Panc1 (cell line): ENCODE results near the gene ZNF419. TPM values are rescaled to one million over a fixed set of nuclear protein-coding genes. Genes with fewer than 3 reads are reported as not detected.

Source experiments
- ATAC-seq: fragments of 200-7000 bp; cut with Tn5 transposase; 2 replicates; pipeline ENCODE4 v1.9.1; 2020; ENCODE audit warnings: mild to moderate bottlenecking, moderate library complexity
- BruUV-seq: library from RNA; stranded (reverse); fragments of 400-500 nt; replicated peaks from 2 replicates; lab custom pipeline; 2021; lab: Mats Ljungman, UMichigan
- CTCF ChIA-PET: fragments of 300-600 bp; sonication (Branson Sonifier 250); formaldehyde crosslinking; loops from one replicate; lab custom pipeline; 2022; ENCODE audit warnings: antibody characterized with exemption; lab: Charles Lee
- POLR2A ChIA-PET: fragments of 300-600 bp; sonication (Branson Sonifier 250); formaldehyde crosslinking; loops from one replicate; lab custom pipeline; 2022; ENCODE audit warnings: antibody characterized with exemption; lab: Charles Lee
- DNase-seq: peaks from one replicate; pipeline ENCODE4 v3.0.0-alpha.2; 2010; ENCODE audit warnings: low read depth, low spot score
- H3K27ac ChIP-seq: 2 replicates; pipeline ENCODE4 v1.5.1; 2011; ENCODE audit warnings: mild to moderate bottlenecking, low read length, inconsistent platforms
- H3K27me3 ChIP-seq: fragments of 200-500 bp; sonication (Bioruptor generic); 2 replicates; pipeline ENCODE4 v1.6.0; 2014; ENCODE audit warnings: low read length, inconsistent platforms; ENCODE audit not compliant: control insufficient read depth, insufficient read depth
- H3K36me3 ChIP-seq: fragments of 200-500 bp; sonication (Bioruptor generic); 2 replicates; pipeline ENCODE4 v1.5.1; 2014; ENCODE audit warnings: inconsistent platforms, mild to moderate bottlenecking, low read length, moderate library complexity; ENCODE audit not compliant: control insufficient read depth, insufficient read depth
- H3K4me1 ChIP-seq: 2 replicates; pipeline ENCODE4 v1.5.1; 2011; ENCODE audit warnings: inconsistent platforms, mild to moderate bottlenecking, low read length, moderate library complexity; ENCODE audit not compliant: control insufficient read depth, insufficient read depth
- H3K4me3 ChIP-seq, 2 experiments: 2 replicates each; pipeline ENCODE4 v1.5.1; 2011 to 2012; ENCODE audit warnings: low read depth in 2 of 2, low read length in 2 of 2, mild to moderate bottlenecking in 2 of 2, inconsistent platforms in 1 of 2, moderate library complexity in 1 of 2
- H3K9me3 ChIP-seq: fragments of 200-500 bp; sonication (Bioruptor generic); 2 replicates; pipeline ENCODE4 v1.5.1; 2014; ENCODE audit warnings: low read depth, mild to moderate bottlenecking, inconsistent platforms, low read length, moderate library complexity; ENCODE audit not compliant: control insufficient read depth, insufficient read depth
- CTCF ChIP-seq: fragments of 450-650 bp; IDR thresholded peaks from 2 replicates; pipeline ENCODE4 v1.5.1; 2017; ENCODE audit warnings: mild to moderate bottlenecking
- POLR2AphosphoS5 ChIP-seq: IDR thresholded peaks from 2 replicates; pipeline ENCODE4 v1.6.1; 2012; ENCODE audit warnings: mild to moderate bottlenecking, low read depth, low read length, moderate library complexity
- SIN3A ChIP-seq: IDR thresholded peaks from 2 replicates; pipeline ENCODE4 v1.6.1; 2012; ENCODE audit warnings: low read depth, mild to moderate bottlenecking, low read length, moderate library complexity, borderline replicate concordance; ENCODE audit not compliant: insufficient read depth
- TCF7L2 ChIP-seq: IDR thresholded peaks from 2 replicates; pipeline ENCODE4 v1.6.1; 2011; ENCODE audit warnings: mild to moderate bottlenecking, low read depth, low read length, inconsistent platforms
- in situ Hi-C: cut with HindIII; loops from 2 replicates; pipeline ENCODE4 v1.10.0; 2016; ENCODE audit warnings: low sequenced_read_pairs, low pct_unique_long_range_greater_than_20kb
- intact Hi-C: fragments of 100-400 bp; cut with micrococcal nuclease; formaldehyde crosslinking; loops from one replicate; pipeline ENCODE4 v1.10.0; 2022; ENCODE audit not compliant: unreplicated experiment
- total RNA-seq: library from RNA; stranded (reverse); gene quantifications from one replicate; pipeline ENCODE4 v1.2.1, GENCODE V29; 2021; ENCODE audit not compliant: unreplicated experiment
- TF ChIP-seq, protein P1 (sequence below), 2 experiments: IDR thresholded peaks; 2 replicates each; pipeline ENCODE4 v1.6.1; 2011 to 2012; ENCODE audit warnings: low read depth in 2 of 2, control low read depth in 1 of 2, low read length in 1 of 2, mild to moderate bottlenecking in 1 of 2, moderate library complexity in 1 of 2; ENCODE audit not compliant: insufficient read depth in 1 of 2

The ZNF419 gene
- total RNA-seq, 1 experiment from 2014 or later: 14.0 TPM

GRCh38 chr19:57443121-57443696 is 44.3 kb upstream of the ZNF419 start:
- no TSS peak for BruUV-seq
- intact Hi-C loops: no loop called here
- H3K27me3 ChIP-seq: no peaks in the 10 kb centered on the region

GRCh38 chr19:57452307-57452706 is 35.2 kb upstream of the ZNF419 start:
- no peak for ATAC-seq
- no peak overlapping the region for H3K4me3 ChIP-seq
- H3K9me3 ChIP-seq: peaks cover 16% of the 10 kb centered on the region; the same call in 1 of the 2 replicates
- ChIA-PET CTCF (no interaction called here), POLR2A (no interaction called here)
- H3K27ac ChIP-seq: no peak overlapping the region
- H3K27me3 ChIP-seq: no peaks in the 10 kb centered on the region
- in situ Hi-C loops (no loop called here), intact Hi-C loops (no loop called here)
- H3K36me3 ChIP-seq: no peaks in the 10 kb centered on the region
- DNase-seq: no peak
- H3K4me1 ChIP-seq: no peaks in the 10 kb centered on the region
- no TSS peak for BruUV-seq
- no peak for TF ChIP-seq CTCF
- TF ChIP-seq TCF7L2: no peak
- no peak for TF ChIP-seq SIN3A
- TF ChIP-seq, protein P1, sequence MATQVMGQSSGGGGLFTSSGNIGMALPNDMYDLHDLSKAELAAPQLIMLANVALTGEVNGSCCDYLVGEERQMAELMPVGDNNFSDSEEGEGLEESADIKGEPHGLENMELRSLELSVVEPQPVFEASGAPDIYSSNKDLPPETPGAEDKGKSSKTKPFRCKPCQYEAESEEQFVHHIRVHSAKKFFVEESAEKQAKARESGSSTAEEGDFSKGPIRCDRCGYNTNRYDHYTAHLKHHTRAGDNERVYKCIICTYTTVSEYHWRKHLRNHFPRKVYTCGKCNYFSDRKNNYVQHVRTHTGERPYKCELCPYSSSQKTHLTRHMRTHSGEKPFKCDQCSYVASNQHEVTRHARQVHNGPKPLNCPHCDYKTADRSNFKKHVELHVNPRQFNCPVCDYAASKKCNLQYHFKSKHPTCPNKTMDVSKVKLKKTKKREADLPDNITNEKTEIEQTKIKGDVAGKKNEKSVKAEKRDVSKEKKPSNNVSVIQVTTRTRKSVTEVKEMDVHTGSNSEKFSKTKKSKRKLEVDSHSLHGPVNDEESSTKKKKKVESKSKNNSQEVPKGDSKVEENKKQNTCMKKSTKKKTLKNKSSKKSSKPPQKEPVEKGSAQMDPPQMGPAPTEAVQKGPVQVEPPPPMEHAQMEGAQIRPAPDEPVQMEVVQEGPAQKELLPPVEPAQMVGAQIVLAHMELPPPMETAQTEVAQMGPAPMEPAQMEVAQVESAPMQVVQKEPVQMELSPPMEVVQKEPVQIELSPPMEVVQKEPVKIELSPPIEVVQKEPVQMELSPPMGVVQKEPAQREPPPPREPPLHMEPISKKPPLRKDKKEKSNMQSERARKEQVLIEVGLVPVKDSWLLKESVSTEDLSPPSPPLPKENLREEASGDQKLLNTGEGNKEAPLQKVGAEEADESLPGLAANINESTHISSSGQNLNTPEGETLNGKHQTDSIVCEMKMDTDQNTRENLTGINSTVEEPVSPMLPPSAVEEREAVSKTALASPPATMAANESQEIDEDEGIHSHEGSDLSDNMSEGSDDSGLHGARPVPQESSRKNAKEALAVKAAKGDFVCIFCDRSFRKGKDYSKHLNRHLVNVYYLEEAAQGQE (IDR thresholded peaks at IDR 0.05; ENCODE audit: insufficient read depth in 1 of 2, low read depth in 2 of 2, low read length in 1 of 2): no peak
- TF ChIP-seq POLR2AphosphoS5: no peak

More at GRCh38 chr19:57443121-57443696, 44.3 kb upstream of the ZNF419 start:
- no peak for DNase-seq
- CTCF ChIA-PET: no interaction called here
- H3K36me3 ChIP-seq: no peaks in the 10 kb centered on the region
- ATAC-seq: no peak
- POLR2A ChIA-PET: no interaction called here
- H3K4me3 ChIP-seq: no peak overlapping the region
- no peaks in the 10 kb centered on the region for H3K4me1 ChIP-seq
- H3K9me3 ChIP-seq: peaks cover 69% of the 10 kb centered on the region
- in situ Hi-C loops: no loop called here
- H3K27ac ChIP-seq: no peak overlapping the region
- TF ChIP-seq CTCF (no peak), TCF7L2 (no peak), POLR2AphosphoS5 (no peak), SIN3A (no peak)
- TF ChIP-seq, protein P1 (IDR thresholded peaks at IDR 0.05; ENCODE audit: insufficient read depth in 1 of 2, low read depth in 2 of 2, low read length in 1 of 2): no peak
